Adipocyte (in vitro differentiated cells): ENCODE measurements around the gene SYT13.
"Not testable (repeated sequence)": the region's sequence is repeated elsewhere in the genome, so short reads cannot be mapped to it uniquely, and the experiment has no call there.

Source experiments
- DNase-seq: peaks from one replicate; pipeline ENCODE4 v3.0.0-alpha.2; 2015; ENCODE audit warnings: low read depth
- H3K27me3 ChIP-seq: replicated peaks from 2 replicates; pipeline ENCODE4 v1.7.0; 2013; ENCODE audit warnings: mild to moderate bottlenecking, low read length, moderate library complexity; ENCODE audit not compliant: control insufficient read depth, insufficient read depth
- H3K36me3 ChIP-seq: 2 replicates; pipeline ENCODE4 v1.7.0; 2013; ENCODE audit warnings: low read length, mild to moderate bottlenecking, moderate library complexity; ENCODE audit not compliant: control insufficient read depth, insufficient read depth, severe bottlenecking
- H3K4me1 ChIP-seq: 2 replicates; pipeline ENCODE4 v1.7.0; 2013; ENCODE audit warnings: mild to moderate bottlenecking, low read length, moderate library complexity; ENCODE audit not compliant: control insufficient read depth, insufficient read depth
- H3K4me3 ChIP-seq: 2 replicates; pipeline ENCODE4 v1.7.0; 2013; ENCODE audit warnings: mild to moderate bottlenecking, low read length, moderate library complexity
- H3K9ac ChIP-seq: 2 replicates; pipeline ENCODE4 v1.7.0; 2013; ENCODE audit warnings: mild to moderate bottlenecking, low read length, moderate library complexity
- H3K9me3 ChIP-seq: 2 replicates; pipeline ENCODE4 v1.7.0; 2013; ENCODE audit warnings: mild to moderate bottlenecking, low read length, moderate library complexity; ENCODE audit not compliant: control insufficient read depth

Gene SYT13

GRCh38 chr11:45258982-45259530, 27.1 kb downstream of the SYT13 start:
- no peak for DNase-seq

GRCh38 chr11:45254070-45254469, 32.1 kb downstream of the SYT13 start:
- Histone ChIP-seq H3K36me3 (no peaks in the 10 kb centered on the region), H3K9ac (no peak overlapping the region), H3K4me1 (no peaks in the 10 kb centered on the region), H3K9me3 (no peaks in the 10 kb centered on the region), H3K27me3 (peaks cover 52% of the 10 kb centered on the region), H3K4me3 (no peak overlapping the region)
- DNase-seq, result peak; percentile 11

More at GRCh38 chr11:45258982-45259530, 27.1 kb downstream of the SYT13 start:
- peaks cover 15% of the 10 kb centered on the region for H3K27me3 ChIP-seq
- H3K36me3 ChIP-seq, result no peaks in the 10 kb centered on the region
- H3K9me3 ChIP-seq, result no peaks in the 10 kb centered on the region
- no peak overlapping the region for H3K9ac ChIP-seq
- H3K4me1 ChIP-seq, result peaks cover 7% of the 10 kb centered on the region
- no peak overlapping the region for H3K4me3 ChIP-seq

- Histone ChIP-seq H3K9ac (no peak overlapping the region), H3K27me3 (peaks cover 54% of the 10 kb centered on the region), H3K36me3 (no peaks in the 10 kb centered on the region), H3K4me3 (no peak overlapping the region), H3K4me1 (no peaks in the 10 kb centered on the region), H3K9me3 (no peaks in the 10 kb centered on the region)
- DNase-seq, result no peak
These were observed 32.5 kb downstream of the SYT13 start for GRCh38 chr11:45253640-45254039.

- H3K9me3 ChIP-seq, result no peaks in the 10 kb centered on the region
- H3K27me3 ChIP-seq, result peaks cover 59% of the 10 kb centered on the region
- H3K9ac ChIP-seq, result no peak overlapping the region
- no peak for DNase-seq
- no peaks in the 10 kb centered on the region for H3K36me3 ChIP-seq
- H3K4me1 ChIP-seq, result no peaks in the 10 kb centered on the region
- no peak overlapping the region for H3K4me3 ChIP-seq
These were observed 33.3 kb downstream of the SYT13 start for GRCh38 chr11:45252877-45253276.

GRCh38 chr11:45252134-45252856, 33.8 kb downstream of the SYT13 start:
- H3K4me3 ChIP-seq, result no peak overlapping the region
- no peaks in the 10 kb centered on the region for H3K36me3 ChIP-seq
- H3K4me1 ChIP-seq, result no peaks in the 10 kb centered on the region
- peak; percentile 45 for DNase-seq
- no peaks in the 10 kb centered on the region for H3K9me3 ChIP-seq
- peaks cover 61% of the 10 kb centered on the region for H3K27me3 ChIP-seq
- H3K9ac ChIP-seq, result no peak overlapping the region

GRCh38 chr11:45250035-45250718, 36.0 kb downstream of the SYT13 start:
- H3K9ac ChIP-seq, result no peak overlapping the region
- no peaks in the 10 kb centered on the region for H3K9me3 ChIP-seq
- no peaks in the 10 kb centered on the region for H3K4me1 ChIP-seq
- H3K4me3 ChIP-seq, result no peak overlapping the region
- DNase-seq, result no peak
- H3K36me3 ChIP-seq, result no peaks in the 10 kb centered on the region
- peaks cover 71% of the 10 kb centered on the region for H3K27me3 ChIP-seq

- not testable (repeated sequence) for H3K9me3 ChIP-seq, DNase-seq, H3K9ac ChIP-seq, H3K4me3 ChIP-seq, H3K36me3 ChIP-seq, H3K4me1 ChIP-seq
- peaks cover 78% of the 10 kb centered on the region for H3K27me3 ChIP-seq
These were observed 36.8 kb downstream of the SYT13 start for GRCh38 chr11:45249372-45249771.

- Histone ChIP-seq H3K27me3 (peaks cover 75% of the 10 kb centered on the region), H3K36me3 (no peaks in the 10 kb centered on the region), H3K9ac (no peak overlapping the region), H3K9me3 (no peaks in the 10 kb centered on the region), H3K4me3 (no peak overlapping the region), H3K4me1 (no peaks in the 10 kb centered on the region)
- no peak for DNase-seq
These were observed 37.6 kb downstream of the SYT13 start for GRCh38 chr11:45248501-45249011.

- Histone ChIP-seq H3K27me3 (peaks cover 67% of the 10 kb centered on the region), H3K9ac (no peak overlapping the region), H3K9me3 (no peaks in the 10 kb centered on the region), H3K36me3 (no peaks in the 10 kb centered on the region), H3K4me3 (no peak overlapping the region), H3K4me1 (no peaks in the 10 kb centered on the region)
- no peak for DNase-seq
These were observed 38.7 kb downstream of the SYT13 start for GRCh38 chr11:45247433-45247832.

GRCh38 chr11:45246241-45246640, 39.9 kb downstream of the SYT13 start:
- peaks cover 57% of the 10 kb centered on the region for H3K27me3 ChIP-seq
- H3K9ac ChIP-seq, result no peak overlapping the region
- H3K4me1 ChIP-seq, result no peaks in the 10 kb centered on the region
- no peak overlapping the region for H3K4me3 ChIP-seq
- H3K36me3 ChIP-seq, result no peaks in the 10 kb centered on the region
- no peaks in the 10 kb centered on the region for H3K9me3 ChIP-seq
- DNase-seq, result no peak

GRCh38 chr11:45245218-45246045, 40.7 kb downstream of the SYT13 start:
- H3K27me3 ChIP-seq, result peaks cover 55% of the 10 kb centered on the region
- no peak overlapping the region for H3K9ac ChIP-seq
- no peaks in the 10 kb centered on the region for H3K36me3 ChIP-seq
- no peak overlapping the region for H3K4me3 ChIP-seq
- H3K4me1 ChIP-seq, result no peaks in the 10 kb centered on the region
- no peaks in the 10 kb centered on the region for H3K9me3 ChIP-seq
- DNase-seq, result no peak
